Subcutaneous preadipocyte (primary cell): ENCODE results near the gene BSG. TPM values are rescaled to one million over a fixed set of nuclear protein-coding genes. Genes with fewer than 3 reads are reported as not detected.

Source experiments
- total RNA-seq: library from RNA; depleted of rRNA; stranded (reverse); fragments of >200 nt; gene quantifications from 2 replicates; pipeline ENCODE4 v1.2.3, GENCODE V29; 2012

The BSG gene
- total RNA-seq: 287 and 293 TPM in 2 replicates

DNA sequence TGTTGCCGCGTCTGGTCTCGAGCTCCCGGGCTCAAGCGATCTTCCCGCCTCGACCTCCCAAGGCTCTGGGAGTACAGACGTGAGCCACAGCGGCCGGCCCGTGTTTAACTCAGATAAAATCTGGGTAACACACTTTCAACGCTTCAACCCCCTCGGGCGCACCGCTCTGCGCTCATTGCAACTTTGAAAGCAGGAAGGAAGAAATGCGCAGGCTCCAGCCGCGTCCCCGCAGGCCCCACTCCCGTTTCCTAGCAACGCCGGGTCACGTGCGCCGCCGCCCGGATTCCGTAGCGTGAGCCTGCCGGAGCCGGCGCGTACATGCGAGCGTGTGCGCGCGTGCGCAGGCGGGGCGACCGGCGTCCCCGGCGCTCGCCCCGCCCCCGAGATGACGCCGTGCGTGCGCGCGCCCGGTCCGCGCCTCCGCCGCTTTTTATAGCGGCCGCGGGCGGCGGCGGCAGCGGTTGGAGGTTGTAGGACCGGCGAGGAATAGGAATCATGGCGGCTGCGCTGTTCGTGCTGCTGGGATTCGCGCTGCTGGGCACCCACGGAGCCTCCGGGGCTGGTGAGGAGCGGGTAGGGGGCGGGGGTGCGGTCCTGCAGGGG is at the start of gene BSG:
Gene BSG (plus strand): TSS at position 457 of the 603 bp plus-strand sequence. CDS start 39 bp downstream, at position 496.

DNA sequence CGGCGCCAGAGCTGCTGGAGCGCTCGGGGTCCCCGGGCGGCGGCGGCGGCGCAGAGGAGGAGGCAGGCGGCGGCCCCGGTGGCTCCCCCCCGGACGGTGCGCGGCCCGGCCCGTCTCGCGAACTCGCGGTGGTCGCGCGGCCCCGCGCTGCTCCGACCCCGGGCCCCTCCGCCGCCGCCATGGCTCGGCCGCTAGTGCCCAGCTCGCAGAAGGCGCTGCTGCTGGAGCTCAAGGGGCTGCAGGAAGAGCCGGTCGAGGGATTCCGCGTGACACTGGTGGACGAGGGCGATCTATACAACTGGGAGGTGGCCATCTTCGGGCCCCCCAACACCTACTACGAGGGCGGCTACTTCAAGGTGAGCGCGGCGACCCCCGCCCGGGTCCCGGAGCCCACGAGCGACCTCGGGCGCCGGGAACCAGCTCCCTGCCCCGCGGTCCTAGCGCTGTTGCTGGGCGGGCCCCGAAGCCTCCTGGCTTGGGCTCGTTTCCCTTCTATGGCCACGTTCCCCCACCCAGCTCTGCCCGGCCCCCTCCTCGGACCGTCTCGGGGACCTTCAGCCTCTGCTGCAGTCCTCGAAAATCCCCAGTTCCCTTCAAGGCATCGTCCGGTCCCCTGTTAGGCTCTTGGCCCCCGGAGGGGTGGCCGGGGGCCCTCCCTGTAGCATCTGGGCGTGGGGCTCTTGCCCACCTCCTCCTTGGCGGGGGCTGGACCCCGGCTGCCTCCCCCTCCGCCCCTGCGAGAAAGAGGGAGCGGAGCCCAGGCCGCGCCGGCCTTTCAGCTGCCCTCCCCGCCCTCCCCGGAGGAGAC is 40.4 kb upstream of the BSG start, which contains the start of gene CDC34:
Gene CDC34 (plus strand): TSS at position 8 of the 808 bp plus-strand sequence. CDS start 172 bp downstream, at position 180.

DNA sequence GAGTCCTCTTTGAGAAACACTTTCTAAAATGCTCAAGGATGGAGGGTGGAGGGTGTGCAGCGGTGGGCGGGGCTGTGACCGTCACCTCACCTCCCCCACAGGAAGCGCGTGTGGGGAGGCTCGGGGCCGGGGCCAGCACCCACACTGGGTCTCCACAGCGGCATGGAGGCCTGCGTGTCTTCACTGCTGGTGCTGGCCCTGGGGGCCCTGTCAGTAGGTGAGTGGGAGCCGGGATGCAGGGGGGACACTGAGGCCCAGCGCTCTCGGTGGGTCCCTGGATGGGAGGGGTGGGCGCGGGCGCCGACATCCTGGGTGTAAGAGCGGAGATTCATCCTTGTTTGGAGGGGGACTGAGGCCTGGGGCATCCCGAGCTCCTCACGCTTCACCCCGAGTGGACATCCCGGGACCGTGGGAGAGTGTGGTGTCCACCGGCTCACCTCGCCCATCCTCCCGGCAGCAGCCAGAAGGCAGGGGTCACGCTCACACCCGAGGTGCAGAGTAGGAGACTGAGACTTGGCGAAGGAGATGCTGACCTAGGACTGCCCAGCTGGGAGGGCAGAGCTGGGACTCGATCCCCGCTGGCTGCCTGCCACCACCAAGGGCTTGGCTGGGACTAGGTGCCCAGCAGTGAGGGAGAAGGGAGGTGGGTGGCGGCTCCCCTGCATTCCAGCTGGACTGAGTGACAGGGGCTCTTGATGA is 28.3 kb upstream of the BSG start, which contains the start of gene GZMM:
Gene GZMM (plus strand): TSS at position 144 of the 699 bp plus-strand sequence. CDS start 19 bp downstream, at position 163.

DNA sequence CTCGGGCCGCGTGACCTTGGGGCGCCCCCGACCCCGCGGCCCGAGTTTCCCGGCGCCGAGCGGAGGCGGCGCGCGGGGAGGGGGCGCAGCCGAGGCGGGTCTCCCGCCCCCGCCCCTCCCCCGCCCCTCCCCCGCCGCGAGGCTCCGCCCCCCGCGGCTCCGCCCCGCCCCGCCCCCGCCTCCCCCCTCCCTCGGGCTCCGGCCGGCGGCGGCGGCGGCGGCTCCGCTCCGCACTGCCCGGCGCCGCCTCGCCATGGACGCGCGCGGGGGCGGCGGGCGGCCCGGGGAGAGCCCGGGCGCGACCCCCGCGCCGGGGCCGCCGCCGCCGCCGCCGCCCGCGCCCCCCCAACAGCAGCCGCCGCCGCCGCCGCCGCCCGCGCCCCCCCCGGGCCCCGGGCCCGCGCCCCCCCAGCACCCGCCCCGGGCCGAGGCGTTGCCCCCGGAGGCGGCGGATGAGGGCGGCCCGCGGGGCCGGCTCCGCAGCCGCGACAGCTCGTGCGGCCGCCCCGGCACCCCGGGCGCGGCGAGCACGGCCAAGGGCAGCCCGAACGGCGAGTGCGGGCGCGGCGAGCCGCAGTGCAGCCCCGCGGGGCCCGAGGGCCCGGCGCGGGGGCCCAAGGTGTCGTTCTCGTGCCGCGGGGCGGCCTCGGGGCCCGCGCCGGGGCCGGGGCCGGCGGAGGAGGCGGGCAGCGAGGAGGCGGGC is 17.4 kb downstream of the BSG start, which contains the start of gene HCN2:
Gene HCN2 (plus strand): TSS at position 189 of the 703 bp plus-strand sequence. CDS start 65 bp downstream, at position 254.

Other genes starting within 250 kb of the BSG start
- gene MIER2, start 227.8 kb upstream of the BSG start, total RNA-seq: 13.2 and 15.2 TPM in 2 replicates
- under 0.01 and 0.20 TPM in 2 replicates for gene C2CD4C, start 163.4 kb upstream of the BSG start, total RNA-seq
- 0.39 and 0.73 TPM in 2 replicates for gene SHC2, start 111.6 kb upstream of the BSG start, total RNA-seq
- gene MADCAM1, start 76.1 kb upstream of the BSG start, total RNA-seq: under 0.01 and 0.37 TPM in 2 replicates
- 27.6 and 43.0 TPM in 2 replicates for gene TPGS1, start 65.1 kb upstream of the BSG start, total RNA-seq
- gene CDC34, start 40.8 kb upstream of the BSG start, total RNA-seq: 41.5 and 44.8 TPM in 2 replicates
- not detected in 2 replicates for gene GZMM, start 28.5 kb upstream of the BSG start, total RNA-seq
- gene HCN2, start 17.3 kb downstream of the BSG start, total RNA-seq: 0.37 and 0.59 TPM in 2 replicates
- 27.6 and 34.6 TPM in 2 replicates for gene POLRMT, start 60.9 kb downstream of the BSG start, total RNA-seq
- gene FGF22, start 67.3 kb downstream of the BSG start, total RNA-seq: not detected in 2 replicates
- gene RNF126, start 90.6 kb downstream of the BSG start, total RNA-seq: 37.5 and 48.5 TPM in 2 replicates
- gene FSTL3, start 103.8 kb downstream of the BSG start, total RNA-seq: 29.9 and 33.8 TPM in 2 replicates
- not detected in 2 replicates for gene PRSS57, start 122.9 kb downstream of the BSG start, total RNA-seq
- gene PALM, start 136.3 kb downstream of the BSG start, total RNA-seq: 2.5 and 9.9 TPM in 2 replicates
- 0.20 TPM in 1 of 2 replicates, not detected in the other for gene MISP, start 178.5 kb downstream of the BSG start, total RNA-seq
- gene PTBP1, start 224.9 kb downstream of the BSG start, total RNA-seq: 133 and 189 TPM in 2 replicates
- gene PLPPR3, start 249.4 kb downstream of the BSG start, total RNA-seq: not detected in 2 replicates